Ramos (cell line): Measurements from ENCODE around the gene SNPH.

Experiments used
- in situ Hi-C: fragments of 300-500 bp; cut with MboI; formaldehyde crosslinking; loops from one replicate; pipeline ENCODE4 v1.14.3; 2022; ENCODE audit warnings: low sequenced_read_pairs; ENCODE audit not compliant: unreplicated experiment

Gene SNPH

GRCh38 chr20:1264727-1265126, 1.4 kb upstream of the SNPH start:
- in situ Hi-C loops, result no loop called here

GRCh38 chr20:1265226-1265915, 723 bp upstream of the SNPH start:
- in situ Hi-C loops, result no loop called here

DNA sequence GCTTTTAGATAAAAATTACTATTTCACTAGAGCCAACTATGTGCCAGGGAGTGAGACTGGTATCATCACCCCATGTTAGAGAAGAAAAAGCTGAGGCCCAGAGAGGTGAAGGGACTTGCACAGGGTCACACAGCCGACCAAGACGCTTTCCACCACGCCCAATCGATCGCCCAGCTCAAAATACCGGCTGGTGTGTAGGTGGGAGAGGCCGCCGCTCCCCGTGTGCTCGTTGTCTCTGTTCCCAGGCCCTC, 253 bp upstream of the SNPH start:
- in situ Hi-C loops, result no loop called here

- in situ Hi-C loops, result no loop called here
These were observed 1.1 kb downstream of the SNPH start for GRCh38 chr20:1267161-1267560.

GRCh38 chr20:1267809-1268374, 1.8 kb downstream of the SNPH start:
- in situ Hi-C loops, result no loop called here

DNA sequence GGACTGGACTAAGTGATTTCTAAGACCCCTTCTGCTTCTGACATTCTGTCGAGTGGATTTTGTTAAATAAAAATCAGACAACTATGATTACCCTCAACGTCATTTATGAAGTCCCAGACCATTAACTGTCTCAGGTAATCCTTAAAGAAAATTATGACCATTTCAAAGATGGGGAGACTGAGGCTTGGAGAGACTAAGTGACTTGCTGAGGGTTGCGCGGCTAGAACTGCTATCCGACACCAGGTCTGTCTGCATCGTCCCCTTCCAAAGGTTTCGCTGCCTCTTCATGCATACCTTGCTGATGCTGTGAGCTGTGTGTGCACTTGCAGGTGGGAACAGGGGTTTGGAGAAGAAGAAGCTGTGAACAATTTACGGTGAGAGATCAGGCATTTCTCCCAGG, 3.1 kb downstream of the SNPH start:
- in situ Hi-C loops, result no loop called here

DNA sequence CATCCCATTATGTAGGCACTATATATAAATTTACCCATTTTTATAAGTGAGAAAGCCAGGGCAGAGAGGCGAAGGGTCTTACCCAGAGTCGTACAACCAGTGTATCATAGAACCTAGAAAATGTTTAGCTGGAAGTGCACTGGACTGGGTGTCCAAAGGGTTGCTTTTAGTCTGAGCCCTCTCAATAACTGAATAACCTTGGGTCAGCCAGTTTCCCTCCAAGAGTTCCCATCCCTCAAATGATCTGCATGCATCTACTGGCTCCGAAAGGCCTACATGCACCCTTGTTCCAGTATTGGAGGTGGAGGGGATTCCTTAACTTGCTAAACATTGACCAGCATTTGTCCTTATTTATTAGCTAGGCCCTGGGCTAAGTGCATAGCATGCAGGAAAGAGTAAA, 3.8 kb downstream of the SNPH start:
- in situ Hi-C loops, result no loop called here

- in situ Hi-C loops, result no loop called here
These were observed 6.4 kb downstream of the SNPH start for GRCh38 chr20:1272368-1273100.

- in situ Hi-C loops, result no loop called here
These were observed 7.3 kb downstream of the SNPH start for GRCh38 chr20:1273366-1273765.

- in situ Hi-C loops, result no loop called here
These were observed 8.6 kb downstream of the SNPH start for GRCh38 chr20:1274485-1275311.

GRCh38 chr20:1275919-1276318, 9.8 kb downstream of the SNPH start:
- in situ Hi-C loops, result no loop called here

DNA sequence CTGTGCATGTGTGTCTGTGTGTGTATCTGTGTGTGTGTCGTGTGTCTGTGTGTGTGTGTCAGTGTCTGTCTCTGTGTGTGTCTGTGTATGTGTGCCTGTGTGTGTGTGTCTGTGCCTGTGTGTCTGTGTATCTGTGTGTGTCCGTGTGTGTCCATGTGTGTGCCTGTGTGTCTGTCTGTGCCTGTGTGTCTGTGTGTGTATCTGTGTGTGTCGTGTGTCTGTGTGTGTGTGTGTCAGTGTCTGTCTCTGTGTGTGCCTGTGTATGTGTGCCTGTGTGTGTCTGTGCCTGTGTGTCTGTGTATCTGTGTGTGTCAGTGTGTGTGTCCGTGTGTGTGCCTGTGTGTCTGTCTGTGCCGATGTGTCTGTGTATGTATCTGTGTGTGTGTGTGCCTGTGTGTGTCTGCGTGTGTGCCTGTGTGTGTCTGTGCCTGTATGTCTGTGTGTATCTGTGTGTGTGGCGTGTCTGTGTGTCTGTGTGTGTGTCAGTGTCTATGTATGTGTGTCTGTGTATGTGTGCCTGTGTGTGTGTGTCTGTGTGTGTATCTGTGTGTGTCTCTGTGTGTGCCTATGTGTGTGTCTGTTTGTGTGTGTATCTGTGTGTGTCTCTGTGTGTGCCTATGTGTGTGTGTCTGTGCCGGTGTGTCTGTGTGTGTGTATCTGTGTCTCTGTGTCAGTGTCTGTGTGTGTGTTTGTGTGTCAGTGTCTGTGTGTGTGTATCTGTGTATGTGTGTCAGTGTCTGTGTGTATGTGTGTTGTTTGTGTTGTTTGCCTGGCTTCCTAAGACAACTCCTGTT, 11.6 kb downstream of the SNPH start:
- in situ Hi-C loops, result no loop called here

DNA sequence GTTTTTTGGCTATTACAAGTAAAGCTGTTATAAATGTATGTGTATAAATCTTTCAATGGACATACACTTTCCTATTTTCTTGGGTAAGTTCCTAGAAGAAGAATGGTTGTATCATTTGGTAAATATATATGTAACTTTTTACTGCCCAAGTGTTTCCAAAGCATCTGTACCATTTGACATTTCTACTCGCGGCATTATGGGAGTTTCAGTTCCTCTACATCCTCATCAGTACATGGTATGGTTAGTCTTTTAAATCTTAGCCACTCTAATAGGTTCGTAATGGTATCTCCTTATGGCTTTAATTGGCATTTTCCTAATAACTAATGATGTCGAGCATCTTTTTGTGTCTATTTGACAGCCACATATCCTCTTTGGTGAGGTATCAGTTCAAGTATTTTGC, 12.9 kb downstream of the SNPH start:
- in situ Hi-C loops, result no loop called here

- in situ Hi-C loops, result no loop called here
These were observed 14.4 kb downstream of the SNPH start for GRCh38 chr20:1280195-1281102.

DNA sequence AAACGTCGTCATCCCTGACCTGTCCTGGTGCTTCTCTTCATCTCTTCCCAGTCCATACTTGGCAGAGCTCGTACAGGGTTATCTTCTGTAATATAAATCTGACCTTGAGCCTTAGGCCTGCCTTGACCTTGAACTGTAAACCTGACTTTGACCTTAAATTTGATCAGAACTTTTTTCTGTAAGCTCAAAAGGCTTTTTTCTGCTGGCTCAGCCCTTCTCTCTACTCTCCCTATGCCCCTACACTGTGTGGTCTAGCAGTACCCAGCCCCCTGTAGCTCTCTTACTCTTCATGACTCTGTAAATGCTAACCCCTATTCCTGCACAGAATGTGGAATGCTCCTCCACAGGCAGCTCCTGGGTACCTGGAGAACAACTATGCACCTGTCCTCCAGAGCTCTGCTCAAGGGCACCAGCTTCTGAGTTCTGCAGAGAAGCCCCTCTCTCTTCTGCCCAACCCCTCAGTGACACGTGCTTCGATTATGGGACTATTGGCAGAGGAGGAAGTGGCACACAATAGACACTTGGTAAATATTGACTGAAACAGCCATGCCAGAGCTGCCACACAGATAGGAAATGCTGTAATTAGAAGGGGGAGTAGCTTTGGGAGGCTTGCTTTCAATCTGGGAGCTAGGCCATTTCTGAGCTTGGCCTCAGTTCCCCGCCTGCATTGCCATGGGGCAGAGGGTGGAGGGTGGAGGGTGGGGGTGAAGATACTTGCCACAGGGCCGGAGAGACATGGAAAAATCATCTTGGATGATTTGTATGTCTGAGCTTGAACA, 15.4 kb downstream of the SNPH start:
- in situ Hi-C loops, result no loop called here

DNA sequence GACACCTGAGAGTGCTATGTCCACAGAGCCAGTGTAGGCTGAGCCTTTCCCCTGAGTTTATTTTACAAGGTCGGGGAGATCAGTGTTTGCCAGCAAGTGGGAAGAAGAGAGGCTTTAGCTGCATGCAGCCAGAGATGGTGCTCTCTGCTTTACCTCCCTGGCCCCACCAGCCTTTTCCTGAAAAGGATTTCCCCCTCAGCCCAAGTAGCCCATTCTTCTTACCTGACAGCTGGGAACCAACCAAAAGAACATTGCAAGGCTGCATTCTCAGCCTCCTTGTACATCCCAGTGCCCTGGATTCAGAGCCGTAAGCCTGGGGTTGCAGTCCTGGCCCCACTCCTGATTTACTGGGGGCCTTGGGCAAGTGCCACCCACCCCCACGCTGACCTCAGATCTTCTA, 16.9 kb downstream of the SNPH start:
- in situ Hi-C loops, result no loop called here

GRCh38 chr20:1283522-1284510, 17.7 kb downstream of the SNPH start:
- in situ Hi-C loops, result no loop called here
